ENCODE measurements around the gene KRT86. TPM values are rescaled to one million over a fixed set of nuclear protein-coding genes. Genes with fewer than 3 reads are reported as not detected.

The KRT86 gene
- polyA plus RNA-seq, 1 donor (not counting 4 experiments of a cell fraction or from before 2014, with no cell fraction given) = not detected

GRCh38 chr12:52277486-52278245 lies 3.2 kb downstream of the KRT86 start:
- Histone ChIP-seq H3K9me3 (ENCODE audit: control insufficient read depth, low read depth, low read length) (no peaks in the 10 kb centered on the region), H3K9ac (ENCODE audit: control insufficient read depth, extremely low read depth, insufficient read depth, low read length) (no peak overlapping the region), H4K20me1 (ENCODE audit: control insufficient read depth, extremely low read depth, insufficient read depth, low read length) (no peaks in the 10 kb centered on the region), H3K27me3 (ENCODE audit: control insufficient read depth, extremely low read depth, insufficient read depth, low read length) (no peaks in the 10 kb centered on the region), H3K4me1 (ENCODE audit: control insufficient read depth, extremely low read depth, insufficient read depth, low read length) (peaks cover 34% of the 10 kb centered on the region), H3K36me3 (ENCODE audit: control insufficient read depth in 2 of 2, extremely low read depth in 1 of 2, insufficient read depth in 2 of 2, low read length in 2 of 2) (no peaks in the 10 kb centered on the region), H3K27ac (ENCODE audit: control insufficient read depth, insufficient read depth, low read length) (no peak overlapping the region), H3K4me3 (ENCODE audit: control insufficient read depth in 2 of 3, extremely low read depth in 1 of 3, insufficient read depth in 2 of 3, low read depth in 1 of 3, low read length in 3 of 3) (no peak overlapping the region), H3K9me1 (ENCODE audit: control insufficient read depth, extremely low read depth, insufficient read depth, low read length) (no peaks in the 10 kb centered on the region), H3K4me2 (ENCODE audit: control insufficient read depth, extremely low read depth, insufficient read depth, low read depth, low read length) (no peak overlapping the region), H2AFZ (ENCODE audit: control insufficient read depth, low read length) (no peak overlapping the region), H3K79me2 (ENCODE audit: control insufficient read depth, insufficient read depth, low read length) (no peaks in the 10 kb centered on the region)
- TF ChIP-seq CTCF (optimal IDR thresholded peaks at IDR 0.05 in 1 of 3, IDR thresholded peaks at IDR 0.05 in 1 of 3, conservative IDR thresholded peaks at IDR 0.05 in 1 of 3; ENCODE audit: extremely low read depth in 1 of 3, insufficient read depth in 2 of 3, low read length in 3 of 3) (no peak), EZH2 (IDR thresholded peaks at IDR 0.05; ENCODE audit: low read length) (no peak)
- FAIRE-seq (no peak), DNase-seq (ENCODE audit: low read depth, low spot score) (no peak)
- dilution Hi-C loops (cut with MboI; ENCODE audit: extremely low pct_ligation_motif_present, low sequenced_read_pairs) = no loop called here

GRCh38 chr12:52278575-52279421 lies 4.4 kb downstream of the KRT86 start:
- Histone ChIP-seq H3K4me1 (ENCODE audit: control insufficient read depth, extremely low read depth, insufficient read depth, low read length) (peaks cover 34% of the 10 kb centered on the region), H3K4me3 (ENCODE audit: control insufficient read depth in 2 of 3, extremely low read depth in 1 of 3, insufficient read depth in 2 of 3, low read depth in 1 of 3, low read length in 3 of 3) (peak overlapping the region in 1 of 3 experiments; percentile 23), H3K9me1 (ENCODE audit: control insufficient read depth, extremely low read depth, insufficient read depth, low read length) (no peaks in the 10 kb centered on the region), H3K9me3 (ENCODE audit: control insufficient read depth, low read depth, low read length) (no peaks in the 10 kb centered on the region), H4K20me1 (ENCODE audit: control insufficient read depth, extremely low read depth, insufficient read depth, low read length) (no peaks in the 10 kb centered on the region), H3K9ac (ENCODE audit: control insufficient read depth, extremely low read depth, insufficient read depth, low read length) (peak overlapping the region; percentile 84), H2AFZ (ENCODE audit: control insufficient read depth, low read length) (peak overlapping the region; percentile 85), H3K79me2 (ENCODE audit: control insufficient read depth, insufficient read depth, low read length) (no peaks in the 10 kb centered on the region), H3K4me2 (ENCODE audit: control insufficient read depth, extremely low read depth, insufficient read depth, low read depth, low read length) (peak overlapping the region; percentile 69), H3K27ac (ENCODE audit: control insufficient read depth, insufficient read depth, low read length) (peak overlapping the region; percentile 99), H3K27me3 (ENCODE audit: control insufficient read depth, extremely low read depth, insufficient read depth, low read length) (no peaks in the 10 kb centered on the region), H3K36me3 (ENCODE audit: control insufficient read depth in 2 of 2, extremely low read depth in 1 of 2, insufficient read depth in 2 of 2, low read length in 2 of 2) (no peaks in the 10 kb centered on the region)
- peak; percentile 57 for FAIRE-seq
- TF ChIP-seq CTCF (optimal IDR thresholded peaks at IDR 0.05 in 1 of 3, IDR thresholded peaks at IDR 0.05 in 1 of 3, conservative IDR thresholded peaks at IDR 0.05 in 1 of 3; ENCODE audit: extremely low read depth in 1 of 3, insufficient read depth in 2 of 3, low read length in 3 of 3) (peak; percentile 91 to 99 (median 92)), EZH2 (IDR thresholded peaks at IDR 0.05; ENCODE audit: low read length) (no peak)
- dilution Hi-C loops (cut with MboI; ENCODE audit: extremely low pct_ligation_motif_present, low sequenced_read_pairs) = no loop called here
- DNase-seq (ENCODE audit: low read depth, low spot score) = peak; percentile 23

Measured in keratinocyte (primary cell).